GM12878 (cell line): ENCODE results near the gene CTNNA2.

ENCODE experiments used
- BCL11A ChIP-seq: IDR thresholded peaks from 2 replicates; pipeline ENCODE4 v1.6.1; 2011; ENCODE audit warnings: low read depth, low read length
- BHLHE40 ChIP-seq, 2 experiments: fragments of 450-650 bp in 1 of 2; IDR thresholded peaks; 2 replicates each; pipeline ENCODE4 v1.6.1; 2011 to 2017; ENCODE audit warnings: low read depth in 2 of 2, borderline replicate concordance in 1 of 2, improper control_type of control experiment in 1 of 2, low read length in 1 of 2, mild to moderate bottlenecking in 1 of 2
- CTCF ChIP-seq, 3 experiments: IDR thresholded peaks in 2 of 3; conservative IDR thresholded peaks in 1 of 3; 2 replicates each; pipeline ENCODE4 v1.5.1; 2011; ENCODE audit warnings: low read depth in 3 of 3, low read length in 3 of 3, mild to moderate bottlenecking in 3 of 3, control low read depth in 2 of 3, moderate library complexity in 2 of 3, inconsistent platforms in 1 of 3, mixed read lengths in 1 of 3; ENCODE audit not compliant: control insufficient read depth in 2 of 3, insufficient read depth in 1 of 3; ENCODE audit errors: extremely low read depth in 1 of 3
- EP300 ChIP-seq, 2 experiments: fragments of 150-350 bp in 1 of 2; IDR thresholded peaks; 2 replicates each; pipeline ENCODE4 v1.6.1; 2011 to 2012; ENCODE audit warnings: low read depth in 2 of 2, low read length in 2 of 2, borderline replicate concordance in 1 of 2, improper control_type of control experiment in 1 of 2, inconsistent platforms in 1 of 2; ENCODE audit not compliant: control insufficient read depth in 1 of 2
- MAX ChIP-seq: IDR thresholded peaks from 2 replicates; pipeline ENCODE4 v1.6.1; 2012; ENCODE audit warnings: low read depth, low read length, improper control_type of control experiment
- MEF2A ChIP-seq: IDR thresholded peaks from 2 replicates; pipeline ENCODE4 v1.6.1; 2011; ENCODE audit warnings: low read depth, mild to moderate bottlenecking, low read length, moderate library complexity; ENCODE audit not compliant: insufficient read depth
- MTA3 ChIP-seq: IDR thresholded peaks from 2 replicates; pipeline ENCODE4 v1.6.1; 2012; ENCODE audit warnings: low read length, inconsistent platforms, borderline replicate concordance
- MXI1 ChIP-seq: fragments of 150-350 bp; IDR thresholded peaks from 2 replicates; pipeline ENCODE4 v1.6.1; 2011; ENCODE audit warnings: low read depth, mild to moderate bottlenecking, inconsistent platforms, low read length, improper control_type of control experiment
- POLR2A ChIP-seq: IDR thresholded peaks from 2 replicates; pipeline ENCODE4 v1.6.1; 2011; ENCODE audit warnings: low read depth, mild to moderate bottlenecking, low read length
- POLR2AphosphoS5 ChIP-seq: IDR thresholded peaks from 2 replicates; pipeline ENCODE4 v1.6.1; 2011; ENCODE audit warnings: mild to moderate bottlenecking, low read length, inconsistent platforms
- YY1 ChIP-seq: IDR thresholded peaks from 2 replicates; pipeline ENCODE4 v1.6.1; 2011; ENCODE audit warnings: low read depth, mild to moderate bottlenecking, low read length
- ZBTB4 ChIP-seq: fragments of 450-650 bp; formaldehyde crosslinking; IDR thresholded peaks from 2 replicates; pipeline ENCODE4 v1.4.0; 2022; ENCODE audit warnings: mild to moderate bottlenecking, moderate library complexity
- ZNF592 ChIP-seq: fragments of 450-650 bp; IDR thresholded peaks from 2 replicates; pipeline ENCODE4 v1.6.1; 2017; ENCODE audit warnings: mild to moderate bottlenecking, moderate library complexity

- no peak for TF ChIP-seq YY1
- TF ChIP-seq BCL11A = no peak
- TF ChIP-seq CTCF (IDR thresholded peaks at IDR 0.05 in 2 of 3, conservative IDR thresholded peaks at IDR 0.05 in 1 of 3; ENCODE audit: control insufficient read depth in 2 of 3, extremely low read depth in 1 of 3, insufficient read depth in 1 of 3, low read depth in 3 of 3, low read length in 3 of 3) = no peak
- no peak for TF ChIP-seq MAX
- TF ChIP-seq MEF2A = no peak
- TF ChIP-seq MXI1 = no peak
- TF ChIP-seq POLR2AphosphoS5 = no peak
- no peak for TF ChIP-seq ZNF592
- TF ChIP-seq MTA3 = no peak
- TF ChIP-seq EP300 (IDR thresholded peaks at IDR 0.05; ENCODE audit: borderline replicate concordance in 1 of 2, control insufficient read depth in 1 of 2, low read depth in 2 of 2, low read length in 2 of 2) = no peak
- no peak for TF ChIP-seq BHLHE40 (IDR thresholded peaks at IDR 0.05; ENCODE audit: borderline replicate concordance in 1 of 2, low read depth in 2 of 2, low read length in 1 of 2)
- no peak for TF ChIP-seq POLR2A
- TF ChIP-seq ZBTB4 (CRISPR knock-in tag) = no peak
These were observed 692.6 kb downstream of the CTNNA2 start for GRCh38 chr2:80205498-80205897.
